ENCODE data around the gene DTX3L. TPM values are rescaled to one million over a fixed set of nuclear protein-coding genes. Genes with fewer than 3 reads are reported as not detected.
"Not testable (repeated sequence)": the region's sequence is repeated elsewhere in the genome, so short reads cannot be mapped to it uniquely, and the experiment has no call there.

DTX3L gene
- total and polyA plus RNA-seq, 2 of the 13 experiments (the other 11 are each of a cell fraction or from before 2014, with no cell fraction given): 2.5 to 10.9 TPM

DNA sequence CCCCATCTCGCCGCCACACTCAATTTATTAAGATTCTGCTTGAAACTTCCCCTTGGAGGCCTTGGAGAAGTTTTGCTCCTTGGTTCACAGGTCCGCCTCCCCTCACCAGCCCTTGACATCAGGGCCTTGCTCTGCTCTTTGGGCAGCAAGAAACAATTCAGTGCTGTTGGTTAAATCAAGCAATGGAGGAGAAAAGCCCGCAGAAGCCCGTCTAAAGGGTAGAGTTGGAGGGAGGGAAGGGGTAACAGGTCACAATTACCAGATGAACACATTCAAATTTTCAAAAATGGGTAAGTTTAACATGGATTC lies 467 bp upstream of the DTX3L start:
- no TSS peak for BruUV-seq (replicated peaks)
- Histone ChIP-seq H4K20me1 (ENCODE audit: insufficient read depth, low read length) (no peaks in the 10 kb centered on the region), H3K9ac (ENCODE audit: insufficient read depth, low read depth, low read length) (peak overlapping the region; percentile 77), H3K79me2 (ENCODE audit: insufficient read depth, low read length) (peaks cover 2% of the 10 kb centered on the region), H3K9me3 (ENCODE audit: low read length) (no peaks in the 10 kb centered on the region), H3K4me3 (replicated peaks in 1 of 3; ENCODE audit: insufficient read depth in 1 of 3, low read depth in 2 of 3, low read length in 3 of 3) (peak overlapping the region; percentile 78 to 82 (median 81)), H3K27ac (ENCODE audit: extremely low read length, insufficient read depth, low read length) (peak overlapping the region; percentile 78), H3K4me1 (ENCODE audit: insufficient read depth, low read length) (peaks cover 20% of the 10 kb centered on the region), H2AFZ (ENCODE audit: low read length) (no peak overlapping the region), H3K27me3 (ENCODE audit: control insufficient read depth in 1 of 2, insufficient read depth in 2 of 2, low read length in 2 of 2) (no peaks in the 10 kb centered on the region), H3K4me2 (ENCODE audit: low read depth, low read length) (peak overlapping the region; percentile 85), H3K36me3 (replicated peaks in 1 of 2; ENCODE audit: control insufficient read depth in 1 of 2, insufficient read depth in 2 of 2, low read length in 2 of 2) (peaks cover 4 to 13% of the 10 kb centered on the region in 2 experiments; a peak in 4 of 5 replicates)
- POLR2A ChIA-PET: interaction anchor here (1.0 to 1.5 kb wide), 5 partner anchors 49 to 148 kb away, joined by 4 to 12 read pairs (median 6); partner anchors contain the start of genes KPNA1 and WDR5B
- TF ChIP-seq, protein P1, sequence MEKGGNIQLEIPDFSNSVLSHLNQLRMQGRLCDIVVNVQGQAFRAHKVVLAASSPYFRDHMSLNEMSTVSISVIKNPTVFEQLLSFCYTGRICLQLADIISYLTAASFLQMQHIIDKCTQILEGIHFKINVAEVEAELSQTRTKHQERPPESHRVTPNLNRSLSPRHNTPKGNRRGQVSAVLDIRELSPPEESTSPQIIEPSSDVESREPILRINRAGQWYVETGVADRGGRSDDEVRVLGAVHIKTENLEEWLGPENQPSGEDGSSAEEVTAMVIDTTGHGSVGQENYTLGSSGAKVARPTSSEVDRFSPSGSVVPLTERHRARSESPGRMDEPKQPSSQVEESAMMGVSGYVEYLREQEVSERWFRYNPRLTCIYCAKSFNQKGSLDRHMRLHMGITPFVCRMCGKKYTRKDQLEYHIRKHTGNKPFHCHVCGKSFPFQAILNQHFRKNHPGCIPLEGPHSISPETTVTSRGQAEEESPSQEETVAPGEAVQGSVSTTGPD (CRISPR knock-in tag; IDR thresholded peaks at IDR 0.05): no peak
- 0 out of 2 replicates have a peak, but pooled peaks have one; percentile 14 for TF ChIP-seq ZSCAN9 (CRISPR knock-in tag; IDR thresholded peaks at IDR 0.05; ENCODE audit: borderline replicate concordance)
- 0 out of 2 replicates have a peak, but pooled peaks have one; percentile 4 for TF ChIP-seq ZNF792 (CRISPR knock-in tag; IDR thresholded peaks at IDR 0.05)
- no peak for TF ChIP-seq RORA (CRISPR knock-in tag; IDR thresholded peaks at IDR 0.05)
- TF ChIP-seq ZNF609 (CRISPR knock-in tag; IDR thresholded peaks at IDR 0.05; ENCODE audit: borderline replicate concordance): no peak
- no peak for TF ChIP-seq ZNF672 (CRISPR knock-in tag; IDR thresholded peaks at IDR 0.05)
- CTCF ChIA-PET (ENCODE audit: low intra/inter-chr PET ratio, low total read pairs): no interaction called here
- intact Hi-C loops (cut with micrococcal nuclease; ENCODE audit: unreplicated experiment): loop anchor here (1.0 kb wide), 1 partner anchor 116 kb away; no protein-coding TSS in a partner anchor
- 49% methylated on average over 5 of the region's 5 CpGs for WGBS (ENCODE audit: low lambda C conversion rate)
- DNase-seq (ENCODE audit: low spot score) (no peak), FAIRE-seq (no peak), ATAC-seq (peak; percentile 23)
- in situ Hi-C loops (cut with HindIII; ENCODE audit: extremely low pct_ligation_motif_present, low pct_unique_long_range_greater_than_20kb): no loop called here

- ATAC-seq; H3K9ac ChIP-seq (ENCODE audit: insufficient read depth, low read depth, low read length): not testable (repeated sequence)
These were observed 4.0 kb downstream of the DTX3L start for GRCh38 chr3:122568131-122568530.

More at GRCh38 chr3:122568131-122568530, 4.0 kb downstream of the DTX3L start:
- H3K79me2 ChIP-seq (ENCODE audit: insufficient read depth, low read length); H3K27ac ChIP-seq (ENCODE audit: extremely low read length, insufficient read depth, low read length); DNase-seq (ENCODE audit: low spot score); intact Hi-C loops (cut with micrococcal nuclease; ENCODE audit: unreplicated experiment); H3K27me3 ChIP-seq (ENCODE audit: control insufficient read depth in 1 of 2, insufficient read depth in 2 of 2, low read length in 2 of 2); in situ Hi-C loops (cut with HindIII; ENCODE audit: extremely low pct_ligation_motif_present, low pct_unique_long_range_greater_than_20kb); CTCF ChIA-PET (ENCODE audit: low intra/inter-chr PET ratio, low total read pairs); POLR2A ChIA-PET; H2AFZ ChIP-seq (ENCODE audit: low read length); H3K9me3 ChIP-seq (ENCODE audit: low read length); H3K4me2 ChIP-seq (ENCODE audit: low read depth, low read length); H3K4me3 ChIP-seq (replicated peaks in 1 of 3; ENCODE audit: insufficient read depth in 1 of 3, low read depth in 2 of 3, low read length in 3 of 3); FAIRE-seq; BruUV-seq (replicated peaks); H4K20me1 ChIP-seq (ENCODE audit: insufficient read depth, low read length): not testable (repeated sequence)
- peaks cover 4 to 17% of the 10 kb centered on the region in 2 experiments; a peak in 4 of 5 replicates for H3K36me3 ChIP-seq (replicated peaks in 1 of 2; ENCODE audit: control insufficient read depth in 1 of 2, insufficient read depth in 2 of 2, low read length in 2 of 2)
- H3K4me1 ChIP-seq (ENCODE audit: insufficient read depth, low read length): peaks cover 20% of the 10 kb centered on the region
- WGBS (ENCODE audit: low lambda C conversion rate): 93% methylated on average over 7 of the region's 7 CpGs

Data from HepG2 (cell line).